Smooth muscle cell (in vitro differentiated cells): ENCODE measurements around the gene USP50. TPM values are rescaled to one million over a fixed set of nuclear protein-coding genes. Genes with fewer than 3 reads are reported as not detected.
"Not testable (repeated sequence)": the region's sequence is repeated elsewhere in the genome, so short reads cannot be mapped to it uniquely, and the experiment has no call there.

ENCODE experiments used
- DNase-seq: peaks from one replicate; lab custom pipeline; 2025; ENCODE audit not compliant: unreplicated experiment; lab: John Stamatoyannopoulos, UW
- H2AFZ ChIP-seq: fragments of 200-600 bp; sonication (generic); 2 replicates; pipeline ENCODE4 v1.6.0; 2016; ENCODE audit warnings: antibody characterized with exemption, low read depth, mild to moderate bottlenecking
- H3F3A ChIP-seq: fragments of 200-600 bp; sonication (generic); 2 replicates; pipeline ENCODE4 v1.6.0; 2017; ENCODE audit warnings: antibody characterized with exemption, low read depth
- H3K27ac ChIP-seq: fragments of 200-600 bp; sonication (generic); 2 replicates; pipeline ENCODE4 v1.5.1; 2016; ENCODE audit warnings: low read depth, mild to moderate bottlenecking
- H3K27me3 ChIP-seq: fragments of 200-600 bp; sonication (generic); 2 replicates; pipeline ENCODE4 v1.6.1; 2016; ENCODE audit warnings: low read depth, mild to moderate bottlenecking
- H3K36me3 ChIP-seq: fragments of 200-600 bp; sonication (generic); 2 replicates; pipeline ENCODE4 v1.5.1; 2016; ENCODE audit warnings: low read depth
- H3K4me1 ChIP-seq: fragments of 200-600 bp; sonication (generic); 2 replicates; pipeline ENCODE4 v1.5.1; 2016; ENCODE audit warnings: low read depth
- H3K4me2 ChIP-seq: fragments of 200-600 bp; sonication (generic); 2 replicates; pipeline ENCODE4 v1.6.0; 2016; ENCODE audit warnings: mild to moderate bottlenecking
- H3K4me3 ChIP-seq: fragments of 200-600 bp; sonication (generic); 2 replicates; pipeline ENCODE4 v1.5.1; 2016; ENCODE audit warnings: mild to moderate bottlenecking
- H3K79me2 ChIP-seq: fragments of 200-600 bp; sonication (generic); 2 replicates; pipeline ENCODE4 v1.6.0; 2016; ENCODE audit warnings: low read depth, mild to moderate bottlenecking
- H3K9ac ChIP-seq: fragments of 200-600 bp; sonication (generic); 2 replicates; pipeline ENCODE4 v1.6.0; 2016; ENCODE audit warnings: low read depth
- H3K9me3 ChIP-seq: fragments of 200-600 bp; sonication (generic); replicated peaks from 2 replicates; pipeline ENCODE4 v1.5.1; 2016; ENCODE audit warnings: low read depth
- H4K20me1 ChIP-seq: fragments of 200-600 bp; sonication (generic); 2 replicates; pipeline ENCODE4 v1.6.0; 2016; ENCODE audit warnings: low read depth
- CTCF ChIP-seq: fragments of 200-600 bp; sonication (generic); IDR thresholded peaks from 2 replicates; pipeline ENCODE4 v1.5.1; 2017; ENCODE audit warnings: borderline replicate concordance, mild to moderate bottlenecking, antibody characterized with exemption; ENCODE audit not compliant: insufficient read depth, poor library complexity, severe bottlenecking
- WGBS: methylation state at CpG from one replicate; pipeline ENCODE4 v1.1.7; 2016; ENCODE audit warnings: low lambda C conversion rate; 5-methylcytosine and 5-hydroxymethylcytosine counted together
- polyA plus RNA-seq: library from polyadenylated mRNA; unstranded; fragments of >200 nt; fragmentation: Nextera tagmentation; extraction: Ambion mirVana; gene quantifications from 2 replicates; pipeline ENCODE4 v1.2.1, GENCODE V29; 2016
- total RNA-seq: library from RNA; depleted of rRNA; stranded (reverse); fragments of >200 nt; gene quantifications from 2 replicates; pipeline ENCODE4 v1.2.3, GENCODE V29; 2014

The USP50 gene
- total and polyA plus RNA-seq, 2 experiments from 2014 or later, result not detected

- no peak for DNase-seq
- TF ChIP-seq CTCF, result no peak
- Histone ChIP-seq H3K27me3 (no peaks in the 10 kb centered on the region), H3K4me3 (no peak overlapping the region), H3K36me3 (peaks cover 18% of the 10 kb centered on the region), H3K9me3 (no peaks in the 10 kb centered on the region), H3K4me2 (no peak overlapping the region), H2AFZ (no peak overlapping the region), H3K79me2 (no peaks in the 10 kb centered on the region), H3K4me1 (no peaks in the 10 kb centered on the region), H3F3A (no peaks in the 10 kb centered on the region), H4K20me1 (no peaks in the 10 kb centered on the region), H3K27ac (no peak overlapping the region), H3K9ac (no peak overlapping the region)
- 100% methylated on average over 2 of the region's 2 CpGs for WGBS
Measured at GRCh38 chr15:50577492-50577891, 31.0 kb upstream of the USP50 start.

GRCh38 chr15:50576166-50576565 is 29.7 kb upstream of the USP50 start:
- H3K27me3 ChIP-seq, result no peaks in the 10 kb centered on the region
- H2AFZ ChIP-seq, result no peak overlapping the region
- no peak overlapping the region for H3K4me2 ChIP-seq
- no peaks in the 10 kb centered on the region for H3K4me1 ChIP-seq
- no peaks in the 10 kb centered on the region for H3F3A ChIP-seq
- H3K9me3 ChIP-seq, result no peaks in the 10 kb centered on the region
- no peaks in the 10 kb centered on the region for H3K79me2 ChIP-seq
- WGBS, result 100% methylated on average over 1 of the region's 1 CpG
- no peaks in the 10 kb centered on the region for H4K20me1 ChIP-seq
- H3K9ac ChIP-seq, result no peak overlapping the region
- H3K36me3 ChIP-seq, result peaks cover 21% of the 10 kb centered on the region
- H3K27ac ChIP-seq, result no peak overlapping the region
- no peak for TF ChIP-seq CTCF
- DNase-seq, result no peak
- H3K4me3 ChIP-seq, result no peak overlapping the region

GRCh38 chr15:50573842-50574241 is 27.4 kb upstream of the USP50 start:
- peaks cover 23% of the 10 kb centered on the region for H3K36me3 ChIP-seq
- 91% methylated on average over 5 of the region's 5 CpGs for WGBS
- H2AFZ ChIP-seq, result not testable (repeated sequence)

GRCh38 chr15:50563756-50564155 is 17.3 kb upstream of the USP50 start:
- Histone ChIP-seq H3K36me3 (peaks cover 9% of the 10 kb centered on the region), H3K4me1 (no peaks in the 10 kb centered on the region), H3K9ac (no peak overlapping the region), H3K27me3 (no peaks in the 10 kb centered on the region), H3F3A (no peaks in the 10 kb centered on the region), H3K4me2 (no peak overlapping the region), H3K4me3 (no peak overlapping the region), H3K27ac (no peak overlapping the region), H2AFZ (no peak overlapping the region), H3K9me3 (no peaks in the 10 kb centered on the region), H3K79me2 (no peaks in the 10 kb centered on the region), H4K20me1 (no peaks in the 10 kb centered on the region)
- no peak for DNase-seq
- TF ChIP-seq CTCF, result no peak
- over 99% methylated on average over 4 of the region's 4 CpGs for WGBS

More at GRCh38 chr15:50573842-50574241, 27.4 kb upstream of the USP50 start:
- H3K4me3 ChIP-seq, H3K9me3 ChIP-seq, H3K27ac ChIP-seq, H3K4me2 ChIP-seq, DNase-seq, H3K27me3 ChIP-seq, H3K79me2 ChIP-seq, H3F3A ChIP-seq, H3K4me1 ChIP-seq, H4K20me1 ChIP-seq, H3K9ac ChIP-seq: not testable (repeated sequence)
